Dendritic cell treated with granulocyte-macrophage colony-stimulating factor and Interleukin-4, amounts not matched to agents 40 ng/mL and 50 ng/mL, for 4 days (primary cell): ENCODE data around the gene RASGRF1.
"Not testable (repeated sequence)": the region's sequence is repeated elsewhere in the genome, so short reads cannot be mapped to it uniquely, and the experiment has no call there.

Experiments
- H3K27ac Mint-ChIP-seq: one replicate; pipeline ENCODE4 v1.8.0; 2022; ENCODE audit warnings: mild to moderate bottlenecking, mixed read lengths
- H3K27me3 Mint-ChIP-seq: one replicate; pipeline ENCODE4 v1.8.0; 2022; ENCODE audit warnings: mild to moderate bottlenecking, mixed read lengths
- H3K36me3 Mint-ChIP-seq: one replicate; pipeline ENCODE4 v1.8.0; 2022; ENCODE audit warnings: low read depth, mixed read lengths
- H3K4me1 Mint-ChIP-seq: one replicate; pipeline ENCODE4 v1.8.0; 2022; ENCODE audit warnings: low read depth, mixed read lengths
- H3K4me3 Mint-ChIP-seq: one replicate; pipeline ENCODE4 v1.8.0; 2022; ENCODE audit warnings: mild to moderate bottlenecking, moderate library complexity, mixed read lengths
- H3K9me3 Mint-ChIP-seq: one replicate; pipeline ENCODE4 v1.8.0; 2022; ENCODE audit warnings: mixed read lengths
- intact Hi-C: fragments of 100-400 bp; cut with micrococcal nuclease; formaldehyde crosslinking; loops from one replicate; pipeline ENCODE4 v1.15.0; 2022

RASGRF1 gene

GRCh38 chr15:79031201-79031600 lies 59.4 kb downstream of the RASGRF1 start:
- H3K4me1 Mint-ChIP-seq, result peaks cover 5% of the 10 kb centered on the region
- no peak overlapping the region for H3K27ac Mint-ChIP-seq
- no peaks in the 10 kb centered on the region for H3K36me3 Mint-ChIP-seq

GRCh38 chr15:79030470-79030869 lies 60.1 kb downstream of the RASGRF1 start:
- Mint-ChIP-seq H3K27me3 (peaks cover 17% of the 10 kb centered on the region), H3K4me1 (peaks cover 7% of the 10 kb centered on the region), H3K36me3 (no peaks in the 10 kb centered on the region), H3K4me3 (no peak overlapping the region), H3K9me3 (no peaks in the 10 kb centered on the region), H3K27ac (no peak overlapping the region)
- intact Hi-C loops, result no loop called here

More at GRCh38 chr15:79031201-79031600, 59.4 kb downstream of the RASGRF1 start:
- intact Hi-C loops, result no loop called here
- Mint-ChIP-seq H3K4me3 (no peak overlapping the region), H3K9me3 (no peaks in the 10 kb centered on the region), H3K27me3 (peaks cover 21% of the 10 kb centered on the region)

- Mint-ChIP-seq H3K9me3 (no peaks in the 10 kb centered on the region), H3K4me3 (no peak overlapping the region)
- intact Hi-C loops, result loop anchor here (10.0 kb wide), 1 partner anchor 76 kb away; no protein-coding TSS in a partner anchor
Measured at GRCh38 chr15:79028411-79028964, 62.1 kb downstream of the RASGRF1 start.

GRCh38 chr15:79027532-79028410 lies 62.8 kb downstream of the RASGRF1 start:
- H3K27ac Mint-ChIP-seq, result no peak overlapping the region
- peaks cover 7% of the 10 kb centered on the region for H3K27me3 Mint-ChIP-seq
- H3K4me1 Mint-ChIP-seq, result peaks cover 29% of the 10 kb centered on the region
- no peaks in the 10 kb centered on the region for H3K9me3 Mint-ChIP-seq
- no peaks in the 10 kb centered on the region for H3K36me3 Mint-ChIP-seq
- no peak overlapping the region for H3K4me3 Mint-ChIP-seq
- intact Hi-C loops, result loop anchor here (10.0 kb wide), 1 partner anchor 77 kb away; no protein-coding TSS in a partner anchor

More at GRCh38 chr15:79028411-79028964, 62.1 kb downstream of the RASGRF1 start:
- Mint-ChIP-seq H3K27me3 (peaks cover 7% of the 10 kb centered on the region), H3K27ac (no peak overlapping the region), H3K4me1 (peaks cover 25% of the 10 kb centered on the region), H3K36me3 (no peaks in the 10 kb centered on the region)

- no peak overlapping the region for H3K4me3 Mint-ChIP-seq
- H3K36me3 Mint-ChIP-seq, result no peaks in the 10 kb centered on the region
- peaks cover 7% of the 10 kb centered on the region for H3K27me3 Mint-ChIP-seq
- no peaks in the 10 kb centered on the region for H3K9me3 Mint-ChIP-seq
- peak overlapping the region; percentile 9 for H3K27ac Mint-ChIP-seq
- peaks cover 26% of the 10 kb centered on the region for H3K4me1 Mint-ChIP-seq
- intact Hi-C loops, result loop anchor here (1.0 to 10.0 kb wide), 2 partner anchors 79 to 116 kb away; no protein-coding TSS in a partner anchor
Measured at GRCh38 chr15:79025802-79026201, 64.8 kb downstream of the RASGRF1 start.

- peaks cover 26% of the 10 kb centered on the region for H3K4me1 Mint-ChIP-seq
- no peak overlapping the region for H3K27ac Mint-ChIP-seq
- intact Hi-C loops, result loop anchor here (1.0 to 10.0 kb wide), 2 partner anchors 80 to 115 kb away; no protein-coding TSS in a partner anchor
Measured at GRCh38 chr15:79025201-79025600, 65.4 kb downstream of the RASGRF1 start.

GRCh38 chr15:79024493-79024892 lies 66.1 kb downstream of the RASGRF1 start:
- intact Hi-C loops, result loop anchor here (10.0 kb wide), 1 partner anchor 80 kb away; no protein-coding TSS in a partner anchor
- not testable (repeated sequence) for H3K36me3 Mint-ChIP-seq, H3K27me3 Mint-ChIP-seq, H3K4me3 Mint-ChIP-seq, H3K9me3 Mint-ChIP-seq, H3K27ac Mint-ChIP-seq
- H3K4me1 Mint-ChIP-seq, result peaks cover 26% of the 10 kb centered on the region

More at GRCh38 chr15:79025201-79025600, 65.4 kb downstream of the RASGRF1 start:
- Mint-ChIP-seq H3K4me3 (no peak overlapping the region), H3K9me3 (no peaks in the 10 kb centered on the region), H3K27me3 (peaks cover 7% of the 10 kb centered on the region), H3K36me3 (no peaks in the 10 kb centered on the region)

GRCh38 chr15:79023918-79024317 lies 66.7 kb downstream of the RASGRF1 start:
- H3K4me1 Mint-ChIP-seq, result peaks cover 26% of the 10 kb centered on the region
- peaks cover 7% of the 10 kb centered on the region for H3K27me3 Mint-ChIP-seq
- no peaks in the 10 kb centered on the region for H3K36me3 Mint-ChIP-seq
- H3K4me3 Mint-ChIP-seq, result no peak overlapping the region
- intact Hi-C loops, result loop anchor here (10.0 kb wide), 1 partner anchor 81 kb away; no protein-coding TSS in a partner anchor
- no peaks in the 10 kb centered on the region for H3K9me3 Mint-ChIP-seq
- peak overlapping the region; percentile 5 for H3K27ac Mint-ChIP-seq

- intact Hi-C loops, result loop anchor here (10.0 kb wide), 1 partner anchor 81 kb away; no protein-coding TSS in a partner anchor
- Mint-ChIP-seq H3K36me3 (no peaks in the 10 kb centered on the region), H3K9me3 (no peaks in the 10 kb centered on the region), H3K4me1 (peaks cover 26% of the 10 kb centered on the region), H3K27me3 (peaks cover 7% of the 10 kb centered on the region), H3K27ac (peak overlapping the region; percentile 5), H3K4me3 (no peak overlapping the region)
Measured at GRCh38 chr15:79023546-79023890, 67.1 kb downstream of the RASGRF1 start.

- intact Hi-C loops, result no loop called here
- peaks cover 25% of the 10 kb centered on the region for H3K4me1 Mint-ChIP-seq
- no peaks in the 10 kb centered on the region for H3K36me3 Mint-ChIP-seq
- H3K27me3 Mint-ChIP-seq, result no peaks in the 10 kb centered on the region
- peak overlapping the region; percentile 2 for H3K27ac Mint-ChIP-seq
- H3K9me3 Mint-ChIP-seq, result no peaks in the 10 kb centered on the region
- H3K4me3 Mint-ChIP-seq, result no peak overlapping the region
Measured at GRCh38 chr15:79018960-79019359, 71.6 kb downstream of the RASGRF1 start.

GRCh38 chr15:79017953-79018352 lies 72.6 kb downstream of the RASGRF1 start:
- Mint-ChIP-seq H3K27me3 (no peaks in the 10 kb centered on the region), H3K36me3 (no peaks in the 10 kb centered on the region), H3K4me3 (no peak overlapping the region), H3K27ac (no peak overlapping the region), H3K4me1 (peaks cover 14% of the 10 kb centered on the region), H3K9me3 (no peaks in the 10 kb centered on the region)
- intact Hi-C loops, result no loop called here

GRCh38 chr15:79016527-79017170 lies 73.9 kb downstream of the RASGRF1 start:
- Mint-ChIP-seq H3K4me3 (no peak overlapping the region), H3K27me3 (no peaks in the 10 kb centered on the region), H3K4me1 (peaks cover 14% of the 10 kb centered on the region), H3K36me3 (no peaks in the 10 kb centered on the region), H3K27ac (no peak overlapping the region), H3K9me3 (no peaks in the 10 kb centered on the region)
- intact Hi-C loops, result no loop called here

GRCh38 chr15:79015416-79015815 lies 75.2 kb downstream of the RASGRF1 start:
- Mint-ChIP-seq H3K27ac (no peak overlapping the region), H3K4me3 (no peak overlapping the region)

GRCh38 chr15:79010278-79010677 lies 80.3 kb downstream of the RASGRF1 start:
- no peak overlapping the region for H3K27ac Mint-ChIP-seq
- H3K27me3 Mint-ChIP-seq, result no peaks in the 10 kb centered on the region
- H3K36me3 Mint-ChIP-seq, result no peaks in the 10 kb centered on the region
- H3K4me1 Mint-ChIP-seq, result peaks cover 29% of the 10 kb centered on the region
- no peaks in the 10 kb centered on the region for H3K9me3 Mint-ChIP-seq
- intact Hi-C loops, result no loop called here
- H3K4me3 Mint-ChIP-seq, result no peak overlapping the region

More at GRCh38 chr15:79015416-79015815, 75.2 kb downstream of the RASGRF1 start:
- Mint-ChIP-seq H3K36me3 (no peaks in the 10 kb centered on the region), H3K27me3 (no peaks in the 10 kb centered on the region), H3K9me3 (no peaks in the 10 kb centered on the region), H3K4me1 (peaks cover 14% of the 10 kb centered on the region)
- intact Hi-C loops, result no loop called here
